Sciatic nerve (tissue), 2 donors: ENCODE results near the gene GNG8. TPM values are rescaled to one million over a fixed set of nuclear protein-coding genes. Genes with fewer than 3 reads are reported as not detected.

Experiments
- ATAC-seq: fragments of 200-7000 bp; cut with Tn5 transposase; one replicate; pipeline ENCODE4 v1.9.1; 2020; ENCODE audit warnings: mild to moderate bottlenecking, moderate library complexity
- DNase-seq: peaks from one replicate; pipeline ENCODE4 v3.0.0-alpha.2; 2020; ENCODE audit warnings: low spot score
- intact Hi-C: fragments of 100-400 bp; cut with DNase I; formaldehyde crosslinking; loops from one replicate; pipeline ENCODE4 v1.14.2; 2022
- total RNA-seq: library from RNA; stranded (reverse); fragmentation: NEBNext Ultra II Directional; extraction: Animal tissue kit (Norgen Biotek cat#: 25700); gene quantifications from one replicate; pipeline ENCODE4 v1.2.1, GENCODE V29; 2021
- donor health status: DM: no; HTN: no; CAD: no.
- donor health status: DM: no; HTN: no; CAD: no.

Gene GNG8
- not detected for total RNA-seq

- intact Hi-C loops: loop anchor here (2.0 kb wide), 1 partner anchor 29 kb away; no protein-coding TSS in a partner anchor
- ATAC-seq (no peak), DNase-seq (no peak)
These were observed at the start of gene GNG8 for GRCh38 chr19:46635920-46636761. GNG8 (minus strand) TSS chr19:46636202; CDS start chr19:46634682, 1,520 bp downstream.

- DNase-seq (no peak), ATAC-seq (no peak)
- intact Hi-C loops: no loop called here
These were observed 49.2 kb upstream of the GNG8 start for GRCh38 chr19:46685189-46685588.

- peak; percentile 13 for ATAC-seq
- intact Hi-C loops: no loop called here
These were observed 42.2 kb upstream of the GNG8 start for GRCh38 chr19:46678110-46678732.

GRCh38 chr19:46674416-46675178, 38.6 kb upstream of the GNG8 start:
- intact Hi-C loops: no loop called here
- DNase-seq: no peak
- peak; percentile 13 for ATAC-seq

More at GRCh38 chr19:46678110-46678732, 42.2 kb upstream of the GNG8 start:
- DNase-seq: no peak

- ATAC-seq: no peak
- intact Hi-C loops: no loop called here
- DNase-seq: no peak
These were observed 34.8 kb upstream of the GNG8 start for GRCh38 chr19:46670813-46671212.

- intact Hi-C loops: loop anchor here (10.0 kb wide), 1 partner anchor 54 kb away; no protein-coding TSS in a partner anchor
- DNase-seq: no peak
- ATAC-seq: no peak
These were observed 32.7 kb upstream of the GNG8 start for GRCh38 chr19:46668662-46669061.

- no peak for ATAC-seq
- DNase-seq: no peak
- intact Hi-C loops: loop anchor here (2.0 to 10.0 kb wide), 2 partner anchors 28 to 50 kb away; partner anchors contain the start of gene GNG8
These were observed 29.1 kb upstream of the GNG8 start for GRCh38 chr19:46665072-46665471.

- DNase-seq (peak; percentile 87), ATAC-seq (peak; percentile 88)
- intact Hi-C loops: loop anchor here (5.0 to 10.0 kb wide), 2 partner anchors 47 to 130 kb away; no protein-coding TSS in a partner anchor
These were observed 26.0 kb upstream of the GNG8 start for GRCh38 chr19:46661735-46662592.

- peak; percentile 100 for DNase-seq
- ATAC-seq: peak; percentile 98
- intact Hi-C loops: loop anchor here (5.0 to 10.0 kb wide), 2 partner anchors 46 to 129 kb away; no protein-coding TSS in a partner anchor
These were observed 25.2 kb upstream of the GNG8 start, which contains the start of gene DACT3 for GRCh38 chr19:46661020-46661731. DACT3 (minus strand) TSS chr19:46661182; CDS start chr19:46661064, 118 bp downstream.

- ATAC-seq (no peak), DNase-seq (no peak)
- intact Hi-C loops: loop anchor here (5.0 to 10.0 kb wide), 2 partner anchors 46 to 128 kb away; no protein-coding TSS in a partner anchor
These were observed 24.6 kb upstream of the GNG8 start for GRCh38 chr19:46660551-46661019.

- no peak for DNase-seq
- intact Hi-C loops: loop anchor here (5.0 to 10.0 kb wide), 2 partner anchors 45 to 128 kb away; no protein-coding TSS in a partner anchor
These were observed 24.1 kb upstream of the GNG8 start for GRCh38 chr19:46660008-46660517.

GRCh38 chr19:46659151-46660007, 23.4 kb upstream of the GNG8 start:
- no peak for ATAC-seq
- intact Hi-C loops: loop anchor here (5.0 to 10.0 kb wide), 2 partner anchors 45 to 127 kb away; no protein-coding TSS in a partner anchor
- peak; percentile 67 for DNase-seq

More at GRCh38 chr19:46660008-46660517, 24.1 kb upstream of the GNG8 start:
- ATAC-seq: no peak

- no peak for DNase-seq
- no peak for ATAC-seq
- intact Hi-C loops: no loop called here
These were observed 20.5 kb upstream of the GNG8 start for GRCh38 chr19:46656541-46656940.

- DNase-seq (no peak), ATAC-seq (peak; percentile 83)
- intact Hi-C loops: no loop called here
These were observed 18.7 kb upstream of the GNG8 start for GRCh38 chr19:46654621-46655152.

- DNase-seq: no peak
- intact Hi-C loops: no loop called here
- ATAC-seq: no peak
These were observed 14.4 kb upstream of the GNG8 start for GRCh38 chr19:46650445-46650844.
